Mesendoderm (in vitro differentiated cells): ENCODE data around the gene EEIG2.

ENCODE experiments used
- DNase-seq: peaks from one replicate; pipeline ENCODE4 v3.0.0; 2013
- H2AK5ac ChIP-seq: 2 replicates; pipeline ENCODE4 v1.6.1; 2013; ENCODE audit warnings: low read length, inconsistent platforms
- H2BK120ac ChIP-seq: 2 replicates; pipeline ENCODE4 v1.6.1; 2013; ENCODE audit warnings: low read depth, mild to moderate bottlenecking, low read length, moderate library complexity, mixed read lengths
- H2BK15ac ChIP-seq: replicated peaks from 2 replicates; pipeline ENCODE4 v1.6.1; 2013; ENCODE audit warnings: low read depth, mild to moderate bottlenecking, moderate library complexity
- H2BK5ac ChIP-seq: 2 replicates; pipeline ENCODE4 v1.6.1; 2013; ENCODE audit warnings: low read length, inconsistent platforms
- H3K18ac ChIP-seq: 2 replicates; pipeline ENCODE4 v1.6.1; 2013; ENCODE audit warnings: mild to moderate bottlenecking, low read length, mixed read lengths
- H3K23ac ChIP-seq: one replicate; pipeline ENCODE4 v1.6.1; 2013; ENCODE audit warnings: low read length
- H3K27ac ChIP-seq: 2 replicates; pipeline ENCODE4 v1.5.1; 2013; ENCODE audit warnings: low read depth, mild to moderate bottlenecking, inconsistent platforms, low read length, moderate library complexity
- H3K27me3 ChIP-seq: 2 replicates; pipeline ENCODE4 v1.6.1; 2013; ENCODE audit warnings: low read length, control low read depth, mild to moderate bottlenecking, inconsistent platforms; ENCODE audit not compliant: insufficient read depth, poor library complexity
- H3K36me3 ChIP-seq: 2 replicates; pipeline ENCODE4 v1.6.1; 2013; ENCODE audit warnings: low read length, inconsistent platforms; ENCODE audit not compliant: control insufficient read depth, insufficient read depth
- H3K4ac ChIP-seq: one replicate; pipeline ENCODE4 v1.6.1; 2013; ENCODE audit warnings: low read depth, mild to moderate bottlenecking, low read length, moderate library complexity
- H3K4me1 ChIP-seq: 2 replicates; pipeline ENCODE4 v1.6.1; 2013; ENCODE audit warnings: low read depth, low read length, inconsistent platforms; ENCODE audit not compliant: control insufficient read depth
- H3K4me2 ChIP-seq: 2 replicates; pipeline ENCODE4 v1.6.1; 2013; ENCODE audit warnings: low read length
- H3K4me3 ChIP-seq: 2 replicates; pipeline ENCODE4 v1.5.1; 2013; ENCODE audit warnings: mild to moderate bottlenecking, low read length
- H3K56ac ChIP-seq: one replicate; pipeline ENCODE4 v1.6.1; 2013; ENCODE audit warnings: low read length
- H3K79me1 ChIP-seq: 2 replicates; pipeline ENCODE4 v1.6.1; 2013; ENCODE audit warnings: low read length, inconsistent platforms
- H3K79me2 ChIP-seq: 2 replicates; pipeline ENCODE4 v1.6.1; 2013; ENCODE audit warnings: mild to moderate bottlenecking, low read length; ENCODE audit not compliant: control insufficient read depth, insufficient read depth
- H3K9ac ChIP-seq: 2 replicates; pipeline ENCODE4 v1.6.1; 2013; ENCODE audit warnings: low read length, inconsistent platforms
- H4K5ac ChIP-seq: one replicate; pipeline ENCODE4 v1.6.1; 2013; ENCODE audit warnings: low read length
- H4K8ac ChIP-seq: one replicate; pipeline ENCODE4 v1.6.1; 2013; ENCODE audit warnings: low read depth, mild to moderate bottlenecking, control low read depth, low read length, moderate library complexity
- WGBS: extraction: QIAGEN DNeasy Blood & Tissue Kit; methylation state at CpG from one replicate; pipeline ENCODE4 v1.1.7; 2013; ENCODE audit warnings: low lambda C conversion rate, missing lambda C conversion rate; ENCODE audit not compliant: insufficient coverage; ENCODE audit errors: extremely low coverage; 5-methylcytosine and 5-hydroxymethylcytosine counted together

Gene EEIG2

GRCh38 chr1:108565512-108565911 is 5.6 kb downstream of the EEIG2 start:
- no peak overlapping the region for H2BK15ac ChIP-seq
- H3K79me2 ChIP-seq: peaks cover 32% of the 10 kb centered on the region
- no peak overlapping the region for H3K4ac ChIP-seq
- WGBS: no CpG with 5 or more reads among the region's 1 CpG
- no peak overlapping the region for H3K27ac ChIP-seq
- no peaks in the 10 kb centered on the region for H3K27me3 ChIP-seq
- no peak overlapping the region for H3K56ac ChIP-seq
- H3K23ac ChIP-seq: no peak overlapping the region
- H3K4me3 ChIP-seq: no peak overlapping the region
- H3K18ac ChIP-seq: no peak overlapping the region
- no peak overlapping the region for H3K9ac ChIP-seq
- no peaks in the 10 kb centered on the region for H3K36me3 ChIP-seq
- H2BK5ac ChIP-seq: no peak overlapping the region
- no peak overlapping the region for H3K4me2 ChIP-seq
- H3K79me1 ChIP-seq: peaks cover 11% of the 10 kb centered on the region
- no peak overlapping the region for H4K5ac ChIP-seq
- H4K8ac ChIP-seq: no peak overlapping the region
- DNase-seq: no peak
- no peaks in the 10 kb centered on the region for H3K4me1 ChIP-seq
- no peak overlapping the region for H2AK5ac ChIP-seq
- no peak overlapping the region for H2BK120ac ChIP-seq

GRCh38 chr1:108568589-108568988 is 8.7 kb downstream of the EEIG2 start:
- no peak overlapping the region for H3K18ac ChIP-seq
- no peak overlapping the region for H3K4me2 ChIP-seq
- H4K5ac ChIP-seq: no peak overlapping the region
- peaks cover 12% of the 10 kb centered on the region for H3K79me1 ChIP-seq
- no peak overlapping the region for H3K4me3 ChIP-seq
- no peak overlapping the region for H3K27ac ChIP-seq
- H2BK5ac ChIP-seq: no peak overlapping the region
- DNase-seq: no peak
- H2AK5ac ChIP-seq: no peak overlapping the region
- H3K9ac ChIP-seq: no peak overlapping the region
- no peak overlapping the region for H3K56ac ChIP-seq
- no peak overlapping the region for H3K4ac ChIP-seq
- peaks cover 29% of the 10 kb centered on the region for H3K79me2 ChIP-seq
- H3K27me3 ChIP-seq: no peaks in the 10 kb centered on the region
- H3K36me3 ChIP-seq: no peaks in the 10 kb centered on the region
- no peak overlapping the region for H4K8ac ChIP-seq
- no peak overlapping the region for H2BK120ac ChIP-seq
- WGBS: no CpG with 5 or more reads among the region's 2 CpGs
- H2BK15ac ChIP-seq: no peak overlapping the region
- H3K4me1 ChIP-seq: no peaks in the 10 kb centered on the region
- H3K23ac ChIP-seq: no peak overlapping the region

- Histone ChIP-seq H4K8ac (no peak overlapping the region), H4K5ac (no peak overlapping the region), H3K4me2 (no peak overlapping the region)
These were observed 9.3 kb downstream of the EEIG2 start for GRCh38 chr1:108569097-108569728.

GRCh38 chr1:108570128-108570527 is 10.2 kb downstream of the EEIG2 start:
- peaks cover 12% of the 10 kb centered on the region for H3K79me1 ChIP-seq
- H3K4me1 ChIP-seq: no peaks in the 10 kb centered on the region
- H3K56ac ChIP-seq: no peak overlapping the region
- H3K4ac ChIP-seq: no peak overlapping the region
- H3K36me3 ChIP-seq: no peaks in the 10 kb centered on the region
- H3K4me3 ChIP-seq: no peak overlapping the region
- H4K5ac ChIP-seq: no peak overlapping the region
- peaks cover 18% of the 10 kb centered on the region for H3K79me2 ChIP-seq
- no peak overlapping the region for H2BK5ac ChIP-seq
- no peak overlapping the region for H3K18ac ChIP-seq
- no peak overlapping the region for H3K23ac ChIP-seq
- no peak overlapping the region for H3K4me2 ChIP-seq
- DNase-seq: peak; percentile 71
- no peak overlapping the region for H2BK120ac ChIP-seq
- no peak overlapping the region for H4K8ac ChIP-seq
- no peak overlapping the region for H2AK5ac ChIP-seq
- H3K27ac ChIP-seq: no peak overlapping the region
- no peaks in the 10 kb centered on the region for H3K27me3 ChIP-seq
- H2BK15ac ChIP-seq: no peak overlapping the region
- H3K9ac ChIP-seq: no peak overlapping the region

More at GRCh38 chr1:108569097-108569728, 9.3 kb downstream of the EEIG2 start:
- H3K56ac ChIP-seq: no peak overlapping the region
- no peaks in the 10 kb centered on the region for H3K4me1 ChIP-seq
- no peak overlapping the region for H3K23ac ChIP-seq
- H3K4ac ChIP-seq: no peak overlapping the region
- no peak overlapping the region for H3K4me3 ChIP-seq
- H3K27me3 ChIP-seq: no peaks in the 10 kb centered on the region
- H3K18ac ChIP-seq: no peak overlapping the region
- H2AK5ac ChIP-seq: no peak overlapping the region
- peaks cover 12% of the 10 kb centered on the region for H3K79me1 ChIP-seq
- no peaks in the 10 kb centered on the region for H3K36me3 ChIP-seq
- H3K79me2 ChIP-seq: peaks cover 23% of the 10 kb centered on the region
- no peak overlapping the region for H2BK120ac ChIP-seq
- no peak overlapping the region for H3K9ac ChIP-seq
- H2BK15ac ChIP-seq: no peak overlapping the region
- no peak overlapping the region for H3K27ac ChIP-seq
- H2BK5ac ChIP-seq: no peak overlapping the region
- peak; percentile 32 for DNase-seq
- no CpG with 5 or more reads among the region's 3 CpGs for WGBS

GRCh38 chr1:108570998-108571401 is 11.1 kb downstream of the EEIG2 start:
- Histone ChIP-seq H3K27me3 (no peaks in the 10 kb centered on the region), H3K18ac (no peak overlapping the region), H3K79me2 (peaks cover 16% of the 10 kb centered on the region), H3K23ac (no peak overlapping the region), H2BK120ac (no peak overlapping the region), H2AK5ac (no peak overlapping the region), H3K4me3 (no peak overlapping the region), H3K56ac (no peak overlapping the region), H2BK15ac (no peak overlapping the region), H3K4me1 (no peaks in the 10 kb centered on the region), H2BK5ac (no peak overlapping the region), H3K9ac (no peak overlapping the region), H3K27ac (no peak overlapping the region), H3K79me1 (peaks cover 12% of the 10 kb centered on the region), H4K5ac (no peak overlapping the region), H3K4me2 (no peak overlapping the region), H3K4ac (no peak overlapping the region), H4K8ac (no peak overlapping the region), H3K36me3 (no peaks in the 10 kb centered on the region)
- WGBS: no CpG with 5 or more reads among the region's 7 CpGs
- DNase-seq: no peak

- H3K4me1 ChIP-seq: no peaks in the 10 kb centered on the region
- H3K4me3 ChIP-seq: no peak overlapping the region
- H3K79me2 ChIP-seq: peaks cover 15% of the 10 kb centered on the region
- no peak overlapping the region for H2AK5ac ChIP-seq
- no CpG with 5 or more reads among the region's 5 CpGs for WGBS
- no peak overlapping the region for H3K4me2 ChIP-seq
- no peak overlapping the region for H3K27ac ChIP-seq
- no peak overlapping the region for H2BK5ac ChIP-seq
- peaks cover 12% of the 10 kb centered on the region for H3K79me1 ChIP-seq
- no peak overlapping the region for H3K4ac ChIP-seq
- no peak overlapping the region for H3K18ac ChIP-seq
- H3K56ac ChIP-seq: no peak overlapping the region
- H2BK15ac ChIP-seq: no peak overlapping the region
- no peak overlapping the region for H3K23ac ChIP-seq
- H3K9ac ChIP-seq: no peak overlapping the region
- DNase-seq: no peak
- no peak overlapping the region for H4K8ac ChIP-seq
- H2BK120ac ChIP-seq: no peak overlapping the region
- no peaks in the 10 kb centered on the region for H3K27me3 ChIP-seq
- no peaks in the 10 kb centered on the region for H3K36me3 ChIP-seq
- H4K5ac ChIP-seq: no peak overlapping the region
These were observed 12.3 kb downstream of the EEIG2 start for GRCh38 chr1:108572182-108572581.
